ENCODE results near the gene ABCB6.
A peak's percentile ranks its signal among the peaks of the same experiment; 100 is the strongest.
"Not testable (repeated sequence)": the region's sequence is repeated elsewhere in the genome, so short reads cannot be mapped to it uniquely, and the experiment has no call there.

The ABCB6 gene

GRCh38 chr2:219218732-219219701 is at the start of gene ABCB6:
Gene ABCB6 (minus strand): TSS chr2:219218958. CDS start chr2:219218673, 285 bp downstream.
- peak; percentile 89 for DNase-seq (ENCODE audit: low read depth)

DNA sequence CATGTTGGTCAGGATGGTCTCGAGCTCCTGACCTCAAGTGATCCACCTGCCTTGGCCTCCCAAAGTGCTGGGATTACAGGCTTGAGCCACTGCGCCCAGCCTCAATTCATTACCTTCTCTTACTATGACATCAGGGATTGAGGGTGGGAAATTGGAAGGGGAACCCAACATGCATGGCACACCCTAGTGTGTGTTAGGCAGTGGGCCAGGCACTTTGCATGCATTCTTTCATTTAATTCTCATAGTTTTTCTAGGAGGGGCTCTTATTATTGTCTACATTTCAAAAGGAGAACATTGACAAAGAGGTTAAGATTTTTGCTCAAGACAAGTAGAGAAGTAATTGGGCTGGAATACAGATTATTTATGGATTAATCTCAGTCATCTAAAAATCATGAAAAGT is 49.5 kb upstream of the ABCB6 start:
- DNase-seq (ENCODE audit: low read depth), result no peak

- DNase-seq (ENCODE audit: low read depth), result no peak
Measured at GRCh38 chr2:219266886-219267285, 48.1 kb upstream of the ABCB6 start.

- DNase-seq (ENCODE audit: low read depth), result no peak
Measured at GRCh38 chr2:219266232-219266631, 47.5 kb upstream of the ABCB6 start.

DNA sequence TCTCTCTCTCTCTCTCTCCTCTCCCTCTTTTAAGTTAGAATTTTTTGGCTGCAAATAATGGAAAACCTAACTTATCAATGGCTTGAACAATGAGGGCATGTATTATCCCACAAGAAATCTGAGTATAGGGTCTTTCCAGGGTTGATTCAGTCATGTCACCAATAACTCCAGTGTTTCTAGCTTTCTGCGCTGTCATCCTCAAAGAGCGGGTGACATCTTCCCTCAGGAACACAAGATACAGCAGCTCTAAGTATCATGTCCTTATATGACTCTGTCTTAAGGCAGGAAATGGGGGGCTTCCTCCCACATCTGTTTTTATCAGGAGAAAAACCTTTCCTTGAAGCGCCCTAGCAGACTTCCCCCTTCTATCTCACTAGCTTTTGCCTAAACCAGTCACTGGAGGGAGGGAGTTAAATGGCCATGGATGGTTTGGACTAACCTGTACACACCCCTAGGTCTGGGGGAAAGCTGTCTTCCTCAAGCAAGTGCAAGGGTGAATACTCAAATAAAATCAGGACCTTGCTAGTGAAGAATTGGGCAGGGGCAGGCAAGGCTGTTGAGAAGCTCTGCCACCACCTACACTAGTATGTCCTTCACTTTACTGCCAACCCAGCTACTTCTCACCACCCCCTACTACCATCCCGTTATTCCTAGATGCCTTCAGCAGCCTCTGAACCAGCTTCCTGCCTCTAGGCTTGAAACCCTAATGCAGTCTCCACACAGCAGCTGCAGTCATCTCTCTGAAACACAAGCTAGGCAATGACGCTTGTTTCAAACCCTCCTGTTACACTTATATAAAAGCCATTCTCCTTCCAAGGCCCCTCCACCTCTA is 42.5 kb upstream of the ABCB6 start:
- DNase-seq (ENCODE audit: low read depth), result no peak

DNA sequence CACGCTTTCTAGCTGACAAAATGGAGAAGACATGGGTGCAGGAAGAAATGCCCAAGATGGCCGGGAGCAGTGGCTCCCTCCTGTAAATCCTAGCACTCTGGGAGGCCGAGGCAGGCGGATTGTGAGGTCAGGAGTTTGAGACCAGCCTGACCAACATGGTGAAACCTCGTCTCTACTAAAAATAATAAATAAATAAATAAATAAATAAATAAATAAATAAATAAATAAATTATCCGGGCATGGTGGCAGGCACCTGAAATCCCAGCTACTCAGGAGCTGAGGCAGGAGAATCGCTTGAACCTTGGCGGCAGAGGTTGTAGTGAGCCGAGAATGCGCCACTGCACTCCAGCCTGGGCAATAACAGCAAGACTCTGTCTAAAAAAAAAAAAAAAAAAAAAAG is 40.2 kb upstream of the ABCB6 start:
- DNase-seq (ENCODE audit: low read depth), result not testable (repeated sequence)

DNA sequence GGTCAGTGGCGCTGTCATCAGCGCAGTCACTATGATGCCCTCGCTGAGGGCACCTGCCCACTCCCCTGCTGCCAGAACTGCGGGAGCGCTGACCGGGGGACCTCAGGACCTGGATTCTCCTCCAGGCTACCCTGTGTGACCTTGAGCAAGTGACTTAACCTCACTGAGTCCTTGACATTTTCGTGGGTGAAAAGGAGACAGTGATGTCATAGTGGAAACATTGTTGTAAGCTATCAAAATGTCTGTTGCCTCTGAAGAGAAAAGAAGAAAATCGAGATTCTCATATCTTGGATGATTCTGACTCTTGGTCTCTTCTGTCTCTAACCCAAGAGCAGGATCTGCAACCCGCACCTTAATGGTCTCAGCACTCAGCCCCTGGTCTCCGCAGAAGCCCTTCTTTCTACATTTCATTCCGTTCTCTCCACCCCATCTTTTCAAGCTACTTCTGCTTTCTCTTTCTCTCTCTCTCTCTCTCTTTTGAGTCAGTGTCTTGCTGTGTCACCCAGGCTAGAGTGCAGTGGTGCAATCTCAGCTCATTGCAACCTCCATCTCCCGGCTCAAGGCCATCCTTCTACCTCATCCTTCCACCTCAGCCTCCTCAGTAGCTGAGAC is 35.9 kb upstream of the ABCB6 start:
- peak; percentile 23 for DNase-seq (ENCODE audit: low read depth)

GRCh38 chr2:219253753-219254589 is 35.2 kb upstream of the ABCB6 start, which contains the start of gene TUBA4A:
Gene TUBA4A (minus strand): TSS chr2:219253918. CDS start chr2:219253858, 60 bp downstream.
- DNase-seq (ENCODE audit: low read depth), result peak; percentile 89

- DNase-seq (ENCODE audit: low read depth), result peak; percentile 51
Measured at GRCh38 chr2:219252900-219253752, 34.4 kb upstream of the ABCB6 start, which contains the start of gene TUBA4B. Gene TUBA4B (plus strand): TSS chr2:219253243. CDS start chr2:219253408, 165 bp downstream.

DNA sequence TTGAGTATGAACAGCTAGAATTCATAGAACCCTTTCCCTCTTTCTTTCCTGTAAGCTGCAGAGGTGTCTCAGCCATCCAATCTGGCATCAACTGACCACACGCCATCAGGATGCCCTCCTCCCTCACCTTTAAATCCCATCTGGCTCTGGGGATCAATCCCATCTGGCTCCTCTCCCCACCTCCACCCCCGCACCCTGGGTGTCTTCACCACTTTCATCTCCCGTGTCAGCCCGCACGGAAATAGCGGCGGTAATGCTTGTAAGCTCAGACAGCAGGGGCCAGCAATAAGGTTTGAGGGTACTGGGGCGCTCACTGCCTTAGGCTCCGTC is 33.8 kb upstream of the ABCB6 start:
- DNase-seq (ENCODE audit: low read depth), result peak; percentile 26

- DNase-seq (ENCODE audit: low read depth), result no peak
Measured at GRCh38 chr2:219252084-219252483, 33.3 kb upstream of the ABCB6 start.

- no peak for DNase-seq (ENCODE audit: low read depth)
Measured at GRCh38 chr2:219251656-219252055, 32.9 kb upstream of the ABCB6 start.

GRCh38 chr2:219250049-219250781 is 31.5 kb upstream of the ABCB6 start:
- no peak for DNase-seq (ENCODE audit: low read depth)

- no peak for DNase-seq (ENCODE audit: low read depth)
Measured at GRCh38 chr2:219249203-219249980, 30.6 kb upstream of the ABCB6 start.

GRCh38 chr2:219248845-219249202 is 30.1 kb upstream of the ABCB6 start:
- no peak for DNase-seq (ENCODE audit: low read depth)

- peak; percentile 48 for DNase-seq (ENCODE audit: low read depth)
Measured at GRCh38 chr2:219247678-219248642, 29.2 kb upstream of the ABCB6 start.

DNA sequence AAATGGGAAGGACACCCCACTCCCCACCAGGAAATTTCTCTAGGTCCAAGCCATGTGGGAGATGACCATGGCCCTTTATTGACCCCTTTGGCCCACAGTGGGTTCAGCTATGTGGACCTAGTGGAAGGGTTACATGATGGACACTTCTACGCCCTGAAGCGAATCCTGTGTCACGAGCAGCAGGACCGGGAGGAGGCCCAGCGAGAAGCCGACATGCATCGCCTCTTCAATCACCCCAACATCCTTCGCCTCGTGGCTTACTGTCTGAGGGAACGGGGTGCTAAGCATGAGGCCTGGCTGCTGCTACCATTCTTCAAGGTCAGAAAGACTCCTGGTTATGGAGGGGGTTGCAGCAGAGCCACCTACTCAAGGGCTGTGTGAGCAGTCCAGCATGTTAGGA is 27.8 kb upstream of the ABCB6 start:
- DNase-seq (ENCODE audit: low read depth), result no peak

DNA sequence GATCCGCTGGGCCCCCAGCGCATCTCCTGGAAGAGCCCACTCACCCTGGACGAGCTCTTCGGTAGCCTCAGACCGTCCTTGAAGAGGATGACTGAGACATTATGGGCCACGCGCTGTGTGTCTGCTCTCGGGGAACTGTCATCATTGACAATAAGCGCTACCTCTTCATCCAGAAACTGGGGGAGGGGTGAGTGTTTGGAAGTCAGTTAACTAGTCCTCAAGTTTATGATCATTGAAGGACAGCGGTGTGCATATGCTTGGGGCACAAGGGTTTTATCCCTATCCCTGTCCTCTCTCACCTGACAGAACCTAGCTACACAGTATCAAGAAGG is 27.1 kb upstream of the ABCB6 start:
- no peak for DNase-seq (ENCODE audit: low read depth)

All from activated T-cell treated with anti-CD3 and anti-CD28 coated beads for 48 hours (primary cell).